Measurements from ENCODE around the gene MAP7.

DNA sequence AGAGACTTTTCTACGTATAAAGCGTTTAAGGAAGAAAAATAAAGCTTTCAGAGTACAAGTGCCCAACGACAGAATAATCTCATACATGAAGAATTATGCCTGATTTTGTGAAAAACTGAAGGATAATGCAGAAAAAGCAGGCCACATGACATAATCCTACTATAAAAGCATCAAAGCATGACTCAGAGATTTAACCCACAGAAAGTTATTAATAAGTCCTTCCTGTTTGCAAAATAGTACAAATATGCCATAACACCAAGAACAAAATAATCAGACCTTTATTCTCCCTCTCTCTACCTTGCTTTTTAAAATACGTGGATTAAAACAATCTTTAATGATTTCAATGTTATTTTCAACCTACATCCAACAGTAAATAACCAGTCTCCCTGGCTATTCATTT lies 142.0 kb downstream of the MAP7 start:
- TF ChIP-seq, protein P1, sequence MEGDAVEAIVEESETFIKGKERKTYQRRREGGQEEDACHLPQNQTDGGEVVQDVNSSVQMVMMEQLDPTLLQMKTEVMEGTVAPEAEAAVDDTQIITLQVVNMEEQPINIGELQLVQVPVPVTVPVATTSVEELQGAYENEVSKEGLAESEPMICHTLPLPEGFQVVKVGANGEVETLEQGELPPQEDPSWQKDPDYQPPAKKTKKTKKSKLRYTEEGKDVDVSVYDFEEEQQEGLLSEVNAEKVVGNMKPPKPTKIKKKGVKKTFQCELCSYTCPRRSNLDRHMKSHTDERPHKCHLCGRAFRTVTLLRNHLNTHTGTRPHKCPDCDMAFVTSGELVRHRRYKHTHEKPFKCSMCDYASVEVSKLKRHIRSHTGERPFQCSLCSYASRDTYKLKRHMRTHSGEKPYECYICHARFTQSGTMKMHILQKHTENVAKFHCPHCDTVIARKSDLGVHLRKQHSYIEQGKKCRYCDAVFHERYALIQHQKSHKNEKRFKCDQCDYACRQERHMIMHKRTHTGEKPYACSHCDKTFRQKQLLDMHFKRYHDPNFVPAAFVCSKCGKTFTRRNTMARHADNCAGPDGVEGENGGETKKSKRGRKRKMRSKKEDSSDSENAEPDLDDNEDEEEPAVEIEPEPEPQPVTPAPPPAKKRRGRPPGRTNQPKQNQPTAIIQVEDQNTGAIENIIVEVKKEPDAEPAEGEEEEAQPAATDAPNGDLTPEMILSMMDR (IDR thresholded peaks at IDR 0.05; ENCODE audit: low read depth, low read length, missing input control): no peak
- TF ChIP-seq SP1 (IDR thresholded peaks at IDR 0.05) (no peak), YY1 (IDR thresholded peaks at IDR 0.05) (no peak), TAF1 (conservative IDR thresholded peaks at IDR 0.05) (no peak), RAD21 (IDR thresholded peaks at IDR 0.05) (no peak), EGR1 (IDR thresholded peaks at IDR 0.05; ENCODE audit: low read depth in 2 of 2) (no peak), JUND (IDR thresholded peaks at IDR 0.05) (no peak)
- TF ChIP-seq, protein P2, sequence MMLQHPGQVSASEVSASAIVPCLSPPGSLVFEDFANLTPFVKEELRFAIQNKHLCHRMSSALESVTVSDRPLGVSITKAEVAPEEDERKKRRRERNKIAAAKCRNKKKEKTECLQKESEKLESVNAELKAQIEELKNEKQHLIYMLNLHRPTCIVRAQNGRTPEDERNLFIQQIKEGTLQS (IDR thresholded peaks at IDR 0.05): no peak
- TF ChIP-seq, protein P3, sequence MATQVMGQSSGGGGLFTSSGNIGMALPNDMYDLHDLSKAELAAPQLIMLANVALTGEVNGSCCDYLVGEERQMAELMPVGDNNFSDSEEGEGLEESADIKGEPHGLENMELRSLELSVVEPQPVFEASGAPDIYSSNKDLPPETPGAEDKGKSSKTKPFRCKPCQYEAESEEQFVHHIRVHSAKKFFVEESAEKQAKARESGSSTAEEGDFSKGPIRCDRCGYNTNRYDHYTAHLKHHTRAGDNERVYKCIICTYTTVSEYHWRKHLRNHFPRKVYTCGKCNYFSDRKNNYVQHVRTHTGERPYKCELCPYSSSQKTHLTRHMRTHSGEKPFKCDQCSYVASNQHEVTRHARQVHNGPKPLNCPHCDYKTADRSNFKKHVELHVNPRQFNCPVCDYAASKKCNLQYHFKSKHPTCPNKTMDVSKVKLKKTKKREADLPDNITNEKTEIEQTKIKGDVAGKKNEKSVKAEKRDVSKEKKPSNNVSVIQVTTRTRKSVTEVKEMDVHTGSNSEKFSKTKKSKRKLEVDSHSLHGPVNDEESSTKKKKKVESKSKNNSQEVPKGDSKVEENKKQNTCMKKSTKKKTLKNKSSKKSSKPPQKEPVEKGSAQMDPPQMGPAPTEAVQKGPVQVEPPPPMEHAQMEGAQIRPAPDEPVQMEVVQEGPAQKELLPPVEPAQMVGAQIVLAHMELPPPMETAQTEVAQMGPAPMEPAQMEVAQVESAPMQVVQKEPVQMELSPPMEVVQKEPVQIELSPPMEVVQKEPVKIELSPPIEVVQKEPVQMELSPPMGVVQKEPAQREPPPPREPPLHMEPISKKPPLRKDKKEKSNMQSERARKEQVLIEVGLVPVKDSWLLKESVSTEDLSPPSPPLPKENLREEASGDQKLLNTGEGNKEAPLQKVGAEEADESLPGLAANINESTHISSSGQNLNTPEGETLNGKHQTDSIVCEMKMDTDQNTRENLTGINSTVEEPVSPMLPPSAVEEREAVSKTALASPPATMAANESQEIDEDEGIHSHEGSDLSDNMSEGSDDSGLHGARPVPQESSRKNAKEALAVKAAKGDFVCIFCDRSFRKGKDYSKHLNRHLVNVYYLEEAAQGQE (IDR thresholded peaks at IDR 0.05): no peak
- TF ChIP-seq, protein P4, sequence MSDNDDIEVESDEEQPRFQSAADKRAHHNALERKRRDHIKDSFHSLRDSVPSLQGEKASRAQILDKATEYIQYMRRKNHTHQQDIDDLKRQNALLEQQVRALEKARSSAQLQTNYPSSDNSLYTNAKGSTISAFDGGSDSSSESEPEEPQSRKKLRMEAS (IDR thresholded peaks at IDR 0.05): no peak
